ENCODE measurements around the gene PDE4C.

Gene PDE4C

DNA sequence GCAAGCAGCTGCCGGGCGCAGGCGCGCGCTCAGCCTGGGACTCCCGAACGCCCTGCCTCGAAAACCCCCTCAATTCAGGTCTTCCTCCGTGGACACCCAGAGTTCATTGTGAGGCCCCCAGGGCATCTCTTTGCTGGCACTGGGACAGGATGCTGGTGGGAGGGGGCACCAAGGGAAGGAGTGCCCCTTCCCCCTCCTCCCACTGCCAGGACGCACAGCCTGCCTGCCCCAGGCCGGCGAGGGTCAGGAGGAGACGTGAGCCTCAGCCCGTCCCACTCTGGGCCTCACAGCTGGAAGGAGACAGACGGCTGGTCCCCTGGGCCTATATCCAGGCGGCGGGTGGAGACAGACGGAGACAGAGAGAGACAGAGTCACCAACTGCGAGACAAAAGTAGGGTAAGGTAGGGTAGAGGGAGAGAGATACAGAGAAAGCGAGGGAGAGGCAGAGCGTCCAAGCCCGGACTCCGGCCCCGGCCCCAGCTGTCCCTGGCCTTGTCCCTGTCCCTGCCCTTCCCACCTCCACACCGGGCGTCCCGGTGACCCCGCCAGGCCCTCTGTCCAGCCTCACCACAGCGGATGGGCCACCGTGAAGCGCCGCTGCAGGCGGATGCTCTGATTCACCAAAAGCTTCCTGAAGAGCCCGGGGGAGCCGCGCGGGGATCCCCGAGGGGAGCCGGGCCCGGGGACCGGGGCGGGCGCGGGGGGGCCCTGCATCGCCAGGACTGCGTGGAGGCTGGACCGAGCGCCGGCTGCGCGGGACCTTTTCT lies at the start of gene PDE4C:
Gene PDE4C, minus strand, starts transcription at position 737 of the 767 bp plus-strand sequence. Its CDS starts 23 bp downstream, at position 714.
- TF ChIP-seq, protein P1, sequence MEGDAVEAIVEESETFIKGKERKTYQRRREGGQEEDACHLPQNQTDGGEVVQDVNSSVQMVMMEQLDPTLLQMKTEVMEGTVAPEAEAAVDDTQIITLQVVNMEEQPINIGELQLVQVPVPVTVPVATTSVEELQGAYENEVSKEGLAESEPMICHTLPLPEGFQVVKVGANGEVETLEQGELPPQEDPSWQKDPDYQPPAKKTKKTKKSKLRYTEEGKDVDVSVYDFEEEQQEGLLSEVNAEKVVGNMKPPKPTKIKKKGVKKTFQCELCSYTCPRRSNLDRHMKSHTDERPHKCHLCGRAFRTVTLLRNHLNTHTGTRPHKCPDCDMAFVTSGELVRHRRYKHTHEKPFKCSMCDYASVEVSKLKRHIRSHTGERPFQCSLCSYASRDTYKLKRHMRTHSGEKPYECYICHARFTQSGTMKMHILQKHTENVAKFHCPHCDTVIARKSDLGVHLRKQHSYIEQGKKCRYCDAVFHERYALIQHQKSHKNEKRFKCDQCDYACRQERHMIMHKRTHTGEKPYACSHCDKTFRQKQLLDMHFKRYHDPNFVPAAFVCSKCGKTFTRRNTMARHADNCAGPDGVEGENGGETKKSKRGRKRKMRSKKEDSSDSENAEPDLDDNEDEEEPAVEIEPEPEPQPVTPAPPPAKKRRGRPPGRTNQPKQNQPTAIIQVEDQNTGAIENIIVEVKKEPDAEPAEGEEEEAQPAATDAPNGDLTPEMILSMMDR (IDR thresholded peaks at IDR 0.05; ENCODE audit: insufficient read depth, low read length, missing control alignments), result no peak
- no peak within 1 kb of the TSS for H3K4me3 ChIP-seq (ENCODE audit: low read depth, low read length)
- ChIA-PET POLR2A (interaction anchor here (1.4 kb wide), 1 partner anchor 56 kb away, joined by 3 read pairs; the partner anchor contains the start of gene JUND), CTCF (interaction anchor here (1.4 to 2.8 kb wide), 3 partner anchors 26 to 53 kb away, joined by 4 to 10 read pairs (median 7); partner anchors contain the start of gene MPV17L2)
- DNase-seq (ENCODE audit: low read depth, low spot score), result no peak

DNA sequence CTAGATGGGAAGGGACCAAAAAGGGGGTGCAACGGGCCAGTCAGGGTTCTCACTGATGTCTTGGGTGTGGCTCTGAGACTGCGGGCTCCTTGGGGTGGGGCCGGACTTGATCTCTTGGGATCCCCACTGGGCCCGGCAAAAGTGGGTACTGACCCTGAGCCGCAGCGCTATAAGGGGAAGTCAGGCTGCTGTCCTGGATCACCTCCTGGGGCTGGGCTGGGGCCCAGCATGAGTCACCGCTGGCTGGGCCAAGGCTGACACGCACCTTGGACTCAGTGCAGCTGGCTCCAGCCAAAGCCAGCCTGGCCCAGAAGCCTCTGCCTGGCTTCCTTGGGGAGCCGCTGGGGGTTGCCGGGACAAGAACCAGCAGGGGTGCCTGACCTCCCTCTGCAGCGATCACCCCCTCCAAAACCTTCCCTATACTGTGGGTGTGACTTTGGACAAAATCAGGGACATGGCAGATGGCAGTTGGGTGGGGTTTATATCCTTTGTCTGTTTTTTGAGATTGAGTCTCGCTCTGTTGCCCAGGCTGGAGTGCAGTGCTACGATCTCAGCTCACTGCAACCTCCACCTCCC lies 48.6 kb upstream of the PDE4C start:
- TF ChIP-seq, protein P1 (IDR thresholded peaks at IDR 0.05; ENCODE audit: insufficient read depth, low read length, missing control alignments), result no peak
- no peak overlapping the region for H3K4me3 ChIP-seq (ENCODE audit: low read depth, low read length)
- POLR2A ChIA-PET, result interaction anchor here (0.8 to 2.4 kb wide), 4 partner anchors 12 to 70 kb away, joined by 3 to 10 read pairs (median 8); no protein-coding TSS in a partner anchor
- CTCF ChIA-PET, result interaction anchor here (0.7 to 9.8 kb wide), 9 partner anchors 21 to 162 kb away, joined by 3 to 321 read pairs (median 5); partner anchors contain the start of gene LSM4
- DNase-seq (ENCODE audit: low read depth, low spot score), result no peak

DNA sequence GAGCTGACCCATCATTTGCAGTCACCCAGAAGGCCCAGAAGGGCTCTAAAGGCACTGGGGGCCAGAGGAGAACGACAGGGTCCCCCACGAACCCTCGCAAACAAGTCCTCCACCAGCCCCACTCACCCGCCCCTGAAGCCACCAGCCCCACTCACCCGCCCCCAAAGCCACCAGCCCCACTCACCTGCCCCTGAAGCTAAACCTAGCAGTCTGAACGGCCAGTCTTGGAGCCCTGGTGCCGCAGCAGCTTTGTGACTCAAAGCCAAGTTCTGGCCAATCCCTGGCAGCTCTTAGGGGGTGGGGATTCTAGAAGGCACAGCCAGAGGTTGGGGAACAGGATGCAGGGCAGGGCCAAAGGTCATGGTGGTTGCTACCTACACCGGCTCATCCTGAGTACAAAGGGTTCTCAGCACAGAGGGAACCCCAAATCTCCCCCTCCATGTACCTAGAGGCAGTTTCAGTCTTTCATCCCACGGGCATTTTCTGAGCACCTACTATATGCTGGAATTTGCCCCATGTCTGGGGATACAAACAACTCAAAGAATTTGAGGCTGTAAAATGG lies 48.1 kb upstream of the PDE4C start, which contains the start of gene IQCN:
Gene IQCN, minus strand, starts transcription at position 234 of the 562 bp plus-strand sequence. CDS start 4,974 bp downstream, outside the sequence.
- CTCF ChIA-PET, result interaction anchor here (1.0 to 9.8 kb wide), 4 partner anchors 22 to 161 kb away, joined by 3 to 321 read pairs (median 6); no protein-coding TSS in a partner anchor

DNA sequence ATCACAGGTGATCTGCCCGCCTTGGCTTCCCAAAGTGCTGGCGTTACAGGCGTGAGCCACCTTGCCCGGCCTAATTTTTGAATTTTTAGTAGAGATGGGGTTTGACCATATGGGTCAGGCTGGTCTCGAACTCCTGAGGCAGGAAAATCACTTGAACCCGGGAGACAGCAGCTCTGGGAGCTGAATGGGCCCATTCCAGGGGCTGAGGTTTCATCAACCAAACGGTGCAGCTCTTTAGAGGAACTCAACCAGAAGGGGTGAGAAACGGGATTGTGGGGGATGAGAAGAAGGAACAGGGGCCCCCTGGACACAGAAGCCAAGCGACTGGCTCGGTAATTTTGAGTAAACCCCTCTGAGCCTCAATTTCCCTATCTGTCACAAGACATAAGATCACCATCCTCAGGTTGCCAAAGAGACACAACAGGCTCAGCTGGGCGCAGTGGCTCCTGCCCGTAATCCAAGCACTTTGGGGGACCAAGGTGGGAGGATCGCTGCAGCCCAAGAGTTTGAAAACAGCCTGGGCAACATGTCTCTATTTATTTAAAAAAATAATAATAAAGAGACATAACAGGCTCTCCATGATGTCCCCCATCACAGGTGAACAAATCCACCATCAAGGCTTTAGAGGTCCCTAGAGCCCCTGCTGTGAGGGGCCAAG lies 47.5 kb upstream of the PDE4C start:
- TF ChIP-seq, protein P1 (IDR thresholded peaks at IDR 0.05; ENCODE audit: insufficient read depth, low read length, missing control alignments), result no peak
- no peak overlapping the region for H3K4me3 ChIP-seq (ENCODE audit: low read depth, low read length)
- ChIA-PET CTCF (interaction anchor here (0.7 to 9.8 kb wide), 5 partner anchors 21 to 160 kb away, joined by 3 to 321 read pairs (median 3); no protein-coding TSS in a partner anchor), POLR2A (interaction anchor here (1.1 to 2.4 kb wide), 2 partner anchors 11 to 43 kb away, joined by 4 to 7 read pairs; no protein-coding TSS in a partner anchor)
- DNase-seq (ENCODE audit: low read depth, low spot score), result no peak

More for the DNA sequence above, 48.1 kb upstream of the PDE4C start, which contains the start of gene IQCN:
- H3K4me3 ChIP-seq (ENCODE audit: low read depth, low read length), result no peak within 1 kb of the TSS
- TF ChIP-seq, protein P1 (IDR thresholded peaks at IDR 0.05; ENCODE audit: insufficient read depth, low read length, missing control alignments), result no peak
- POLR2A ChIA-PET, result interaction anchor here (1.1 to 2.4 kb wide), 3 partner anchors 11 to 43 kb away, joined by 4 to 8 read pairs (median 7); no protein-coding TSS in a partner anchor
- DNase-seq (ENCODE audit: low read depth, low spot score), result no peak

DNA sequence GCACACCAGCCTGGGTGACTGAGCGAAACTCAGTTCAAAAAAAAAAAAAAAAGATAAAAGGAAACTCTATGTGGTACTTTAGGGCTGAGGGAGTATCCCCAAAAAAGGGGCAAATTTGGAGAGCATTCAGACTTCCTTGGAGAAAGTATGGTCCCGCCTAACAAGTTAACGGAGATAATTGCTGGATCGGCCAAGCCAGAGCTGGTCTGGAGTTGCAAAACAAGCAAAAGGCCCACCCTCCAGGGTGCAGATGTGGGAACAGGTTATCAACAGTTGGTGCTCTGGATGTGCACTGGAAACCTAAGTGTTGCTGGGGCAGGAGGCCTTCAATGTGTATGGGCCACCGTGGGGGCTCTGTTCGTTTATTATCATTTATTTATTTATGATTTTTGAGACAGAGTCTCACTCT lies 45.2 kb upstream of the PDE4C start:
- H3K4me3 ChIP-seq (ENCODE audit: low read depth, low read length), result no peak overlapping the region
- ChIA-PET CTCF (interaction anchor here (0.9 to 4.9 kb wide), 8 partner anchors 7 to 68 kb away, joined by 3 to 45 read pairs (median 4); partner anchors contain the start of genes JUND, LSM4 and RAB3A), POLR2A (interaction anchor here (3.8 kb wide), 1 partner anchor 10 kb away, joined by 18 read pairs; the partner anchor contains the start of gene JUND)
- TF ChIP-seq, protein P1 (IDR thresholded peaks at IDR 0.05; ENCODE audit: insufficient read depth, low read length, missing control alignments), result no peak
- no peak for DNase-seq (ENCODE audit: low read depth, low spot score)
